DOHH2 (cell line): ENCODE results near the gene TCERG1L.

ENCODE experiments used
- H3F3A ChIP-seq: fragments of 200-600 bp; sonication (generic), shearing (Covaris generic); 2 replicates; pipeline ENCODE4 v1.6.0; 2016; ENCODE audit warnings: antibody characterized with exemption, mild to moderate bottlenecking; ENCODE audit not compliant: control insufficient read depth, insufficient read depth
- H3K27ac ChIP-seq: fragments of 200-600 bp; sonication (generic); 2 replicates; pipeline ENCODE4 v1.5.1; 2014; ENCODE audit warnings: low read depth, mild to moderate bottlenecking, low read length, moderate library complexity
- H3K27me3 ChIP-seq: fragments of 200-600 bp; sonication (generic); 2 replicates; pipeline ENCODE4 v1.6.1; 2014; ENCODE audit warnings: mild to moderate bottlenecking, low read length, mixed read lengths; ENCODE audit not compliant: control insufficient read depth
- H3K36me3 ChIP-seq: fragments of 200-600 bp; sonication (generic); 2 replicates; pipeline ENCODE4 v1.6.1; 2014; ENCODE audit warnings: mild to moderate bottlenecking, low read length, moderate library complexity, mixed read lengths; ENCODE audit not compliant: control insufficient read depth
- H3K4me1 ChIP-seq: fragments of 200-600 bp; sonication (generic); 2 replicates; pipeline ENCODE4 v1.6.1; 2014; ENCODE audit warnings: mild to moderate bottlenecking, low read length, mixed read lengths; ENCODE audit not compliant: control insufficient read depth
- H3K4me2 ChIP-seq: fragments of 200-600 bp; sonication (generic); 2 replicates; pipeline ENCODE4 v1.6.0; 2014; ENCODE audit warnings: mild to moderate bottlenecking, low read length, moderate library complexity
- H3K4me3 ChIP-seq: fragments of 200-600 bp; sonication (generic); 2 replicates; pipeline ENCODE4 v1.5.1; 2014; ENCODE audit warnings: mild to moderate bottlenecking, low read length, mixed read lengths
- H3K79me2 ChIP-seq: fragments of 200-600 bp; sonication (generic); 2 replicates; pipeline ENCODE4 v1.6.1; 2014; ENCODE audit warnings: mild to moderate bottlenecking, low read length, mixed read lengths; ENCODE audit not compliant: control insufficient read depth
- H3K9me2 ChIP-seq: fragments of 200-600 bp; sonication (generic); replicated peaks from 2 replicates; pipeline ENCODE4 v1.6.1; 2014; ENCODE audit warnings: mild to moderate bottlenecking, low read length, mixed read lengths; ENCODE audit not compliant: control insufficient read depth
- H3K9me3 ChIP-seq: fragments of 200-600 bp; sonication (generic); 2 replicates; pipeline ENCODE4 v1.6.1; 2014; ENCODE audit warnings: antibody characterized with exemption, low read length, mixed read lengths; ENCODE audit not compliant: control insufficient read depth, insufficient read depth
- H4K20me1 ChIP-seq: fragments of 200-600 bp; sonication (generic); 2 replicates; pipeline ENCODE4 v1.6.0; 2014; ENCODE audit warnings: low read depth, mild to moderate bottlenecking, antibody characterized with exemption, low read length, moderate library complexity; ENCODE audit not compliant: control insufficient read depth, insufficient read depth
- EZH2phosphoT487 ChIP-seq: fragments of 200-600 bp; sonication (generic); IDR thresholded peaks from 2 replicates; pipeline ENCODE4 v1.6.1; 2017; ENCODE audit warnings: borderline replicate concordance, mild to moderate bottlenecking, antibody characterized with exemption, low read length, moderate library complexity, mixed read lengths
- TF ChIP-seq, protein P1 (sequence below): fragments of 200-600 bp; sonication (generic); IDR thresholded peaks from one replicate; pipeline ENCODE4 v1.5.1; 2014; ENCODE audit warnings: antibody characterized with exemption, mild to moderate bottlenecking, low read depth, low read length; ENCODE audit not compliant: poor library complexity, severe bottlenecking

TCERG1L gene

GRCh38 chr10:131117416-131118212 is 193.9 kb downstream of the TCERG1L start:
- Histone ChIP-seq H3F3A (no peaks in the 10 kb centered on the region), H3K4me3 (no peak overlapping the region), H3K27ac (no peak overlapping the region), H3K9me2 (no peaks in the 10 kb centered on the region), H3K27me3 (no peaks in the 10 kb centered on the region), H3K79me2 (no peaks in the 10 kb centered on the region), H3K36me3 (no peaks in the 10 kb centered on the region), H3K4me1 (no peaks in the 10 kb centered on the region), H3K4me2 (no peak overlapping the region), H3K9me3 (no peaks in the 10 kb centered on the region), H4K20me1 (no peaks in the 10 kb centered on the region)
- no peak for TF ChIP-seq EZH2phosphoT487
- TF ChIP-seq, protein P1, sequence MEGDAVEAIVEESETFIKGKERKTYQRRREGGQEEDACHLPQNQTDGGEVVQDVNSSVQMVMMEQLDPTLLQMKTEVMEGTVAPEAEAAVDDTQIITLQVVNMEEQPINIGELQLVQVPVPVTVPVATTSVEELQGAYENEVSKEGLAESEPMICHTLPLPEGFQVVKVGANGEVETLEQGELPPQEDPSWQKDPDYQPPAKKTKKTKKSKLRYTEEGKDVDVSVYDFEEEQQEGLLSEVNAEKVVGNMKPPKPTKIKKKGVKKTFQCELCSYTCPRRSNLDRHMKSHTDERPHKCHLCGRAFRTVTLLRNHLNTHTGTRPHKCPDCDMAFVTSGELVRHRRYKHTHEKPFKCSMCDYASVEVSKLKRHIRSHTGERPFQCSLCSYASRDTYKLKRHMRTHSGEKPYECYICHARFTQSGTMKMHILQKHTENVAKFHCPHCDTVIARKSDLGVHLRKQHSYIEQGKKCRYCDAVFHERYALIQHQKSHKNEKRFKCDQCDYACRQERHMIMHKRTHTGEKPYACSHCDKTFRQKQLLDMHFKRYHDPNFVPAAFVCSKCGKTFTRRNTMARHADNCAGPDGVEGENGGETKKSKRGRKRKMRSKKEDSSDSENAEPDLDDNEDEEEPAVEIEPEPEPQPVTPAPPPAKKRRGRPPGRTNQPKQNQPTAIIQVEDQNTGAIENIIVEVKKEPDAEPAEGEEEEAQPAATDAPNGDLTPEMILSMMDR: no peak

GRCh38 chr10:131116991-131117375 is 194.5 kb downstream of the TCERG1L start:
- H3K4me1 ChIP-seq: no peaks in the 10 kb centered on the region
- no peaks in the 10 kb centered on the region for H3K79me2 ChIP-seq
- H4K20me1 ChIP-seq: no peaks in the 10 kb centered on the region
- no peak overlapping the region for H3K27ac ChIP-seq
- H3K27me3 ChIP-seq: no peaks in the 10 kb centered on the region
- H3K4me3 ChIP-seq: no peak overlapping the region
- H3K9me3 ChIP-seq: no peaks in the 10 kb centered on the region
- no peaks in the 10 kb centered on the region for H3F3A ChIP-seq
- no peaks in the 10 kb centered on the region for H3K9me2 ChIP-seq
- no peaks in the 10 kb centered on the region for H3K36me3 ChIP-seq
- TF ChIP-seq EZH2phosphoT487: no peak
- H3K4me2 ChIP-seq: no peak overlapping the region

DNA sequence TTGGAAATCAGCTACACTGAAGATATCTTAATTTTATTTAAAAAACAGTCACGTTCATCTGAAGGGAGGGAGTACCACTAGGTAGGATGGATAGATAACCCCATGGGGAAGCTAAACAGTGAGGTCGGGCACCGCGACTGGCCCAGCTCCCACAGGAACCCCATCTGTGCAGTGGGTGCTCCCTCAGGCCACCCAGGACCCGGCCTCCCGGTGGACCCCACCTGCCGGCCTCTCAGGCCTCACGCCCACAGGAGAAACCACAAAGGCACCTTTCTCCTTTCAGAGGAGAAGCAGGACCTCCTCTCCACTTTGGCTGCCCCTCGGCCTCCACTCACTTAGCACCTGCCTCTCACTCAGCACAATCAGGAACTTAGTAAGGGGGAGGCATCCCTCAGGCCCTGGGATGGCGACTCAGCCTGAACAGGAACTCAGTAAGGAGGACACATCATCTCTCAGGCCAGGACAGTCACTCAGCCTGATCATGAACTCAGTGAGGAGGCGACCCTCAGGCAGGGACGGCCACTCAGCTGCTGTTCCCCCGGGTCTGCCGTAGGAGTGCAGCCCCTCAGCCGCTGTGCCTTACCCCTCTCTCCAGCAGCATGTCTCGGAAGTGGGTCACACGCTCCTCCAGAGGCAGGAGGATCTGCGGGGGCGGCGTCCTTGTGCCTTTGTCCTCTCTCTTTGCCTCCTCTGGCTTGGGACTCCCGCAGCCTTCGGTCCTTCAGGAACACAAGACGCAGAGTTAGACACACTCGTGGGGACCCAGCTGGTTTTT is 195.1 kb downstream of the TCERG1L start:
- H3K4me3 ChIP-seq: no peak overlapping the region
- no peak for TF ChIP-seq EZH2phosphoT487
- TF ChIP-seq, protein P1: no peak
- no peaks in the 10 kb centered on the region for H3K27me3 ChIP-seq
- H3K9me3 ChIP-seq: no peaks in the 10 kb centered on the region
- no peaks in the 10 kb centered on the region for H4K20me1 ChIP-seq
- no peaks in the 10 kb centered on the region for H3K36me3 ChIP-seq
- no peak overlapping the region for H3K4me2 ChIP-seq
- H3K9me2 ChIP-seq: no peaks in the 10 kb centered on the region
- no peak overlapping the region for H3K27ac ChIP-seq
- H3F3A ChIP-seq: no peaks in the 10 kb centered on the region
- H3K4me1 ChIP-seq: no peaks in the 10 kb centered on the region
- no peaks in the 10 kb centered on the region for H3K79me2 ChIP-seq

GRCh38 chr10:131115801-131116200 is 195.7 kb downstream of the TCERG1L start:
- TF ChIP-seq EZH2phosphoT487: no peak
- TF ChIP-seq, protein P1: no peak
- Histone ChIP-seq H3K9me3 (no peaks in the 10 kb centered on the region), H3K79me2 (no peaks in the 10 kb centered on the region), H3K4me2 (no peak overlapping the region), H3K4me1 (no peaks in the 10 kb centered on the region), H3K36me3 (no peaks in the 10 kb centered on the region), H3F3A (no peaks in the 10 kb centered on the region), H4K20me1 (no peaks in the 10 kb centered on the region), H3K9me2 (no peaks in the 10 kb centered on the region), H3K27ac (no peak overlapping the region), H3K4me3 (no peak overlapping the region), H3K27me3 (no peaks in the 10 kb centered on the region)
